Kidney (tissue), 14 donors: Measurements from ENCODE around the gene ZFAND3. TPM values are rescaled to one million over a fixed set of nuclear protein-coding genes. Genes with fewer than 3 reads are reported as not detected.

Experiments
- DNase-seq, 5 donors: peaks; one replicate each; pipeline ENCODE4 v3.0.0-alpha.2; 2013 to 2020
- FAIRE-seq: peaks from 2 replicates; lab custom pipeline; 2012; peaks lifted over from hg19 to GRCh38; lab: Jason Lieb, UNC
- H3K27ac ChIP-seq, 2 donors: one replicate each; pipeline ENCODE4 v1.7.0; 2013; ENCODE audit warnings: low read depth in 2 of 2, low read length in 2 of 2, inconsistent platforms in 1 of 2
- H3K27me3 ChIP-seq: one replicate; pipeline ENCODE4 v1.7.1; 2013; ENCODE audit warnings: low read length, inconsistent platforms; ENCODE audit not compliant: control insufficient read depth, insufficient read depth
- H3K36me3 ChIP-seq, 3 donors: one replicate each; pipeline versions ENCODE4 v1.7.0 to v1.7.1; 2013; ENCODE audit warnings: low read length in 3 of 3, control low read depth in 1 of 3, inconsistent platforms in 1 of 3; ENCODE audit not compliant: insufficient read depth in 3 of 3, control insufficient read depth in 2 of 3
- H3K4me1 ChIP-seq, 3 donors: one replicate each; pipeline versions ENCODE4 v1.7.0 to v1.7.1; 2013; ENCODE audit warnings: low read length in 3 of 3, inconsistent platforms in 1 of 3, low read depth in 1 of 3; ENCODE audit not compliant: control insufficient read depth in 2 of 3, insufficient read depth in 2 of 3
- H3K4me3 ChIP-seq, 3 donors: one replicate each; pipeline versions ENCODE4 v1.7.0 to v1.8.1; 2013; ENCODE audit warnings: low read length in 3 of 3, control low read depth in 1 of 3, inconsistent platforms in 1 of 3
- H3K9ac ChIP-seq, 3 donors: one replicate each; pipeline versions ENCODE4 v1.7.0 to v1.7.1; 2013; ENCODE audit warnings: low read length in 3 of 3, control low read depth in 1 of 3, inconsistent platforms in 1 of 3
- H3K9me3 ChIP-seq, 3 donors: one replicate each; pipeline versions ENCODE4 v1.7.0 to v1.7.1; 2013; ENCODE audit warnings: low read length in 3 of 3, control low read depth in 1 of 3, inconsistent platforms in 1 of 3; ENCODE audit not compliant: control insufficient read depth in 2 of 3, insufficient read depth in 1 of 3
- CTCF ChIP-seq: IDR thresholded peaks from 3 replicates; pipeline ENCODE4 v1.5.1; 2012; ENCODE audit warnings: mild to moderate bottlenecking, moderate library complexity, borderline replicate concordance; ENCODE audit not compliant: insufficient read depth; ENCODE audit errors: extremely low read depth
- intact Hi-C: fragments of 100-400 bp; cut with DNase I; formaldehyde crosslinking; loops from one replicate; pipeline ENCODE4 v1.11.1; 2022
- polyA plus RNA-seq: library from polyadenylated mRNA; stranded (reverse); fragments of 350-450 nt; fragmentation: Illumina TruSeq; extraction: RNeasy Lipid Tissue Mini Kit (QIAGEN cat#74804); gene quantifications from one replicate; pipeline ENCODE4 v1.2.3, GENCODE V29; 2014; ENCODE audit warnings: low read depth, low replicate concordance; ENCODE audit not compliant: insufficient read depth
- total RNA-seq: library from RNA; stranded (reverse); fragmentation: NEBNext Ultra II Directional; extraction: Animal tissue kit (Norgen Biotek cat#: 25700); gene quantifications from one replicate; pipeline ENCODE4 v1.2.1, GENCODE V29; 2021
- donor health status: control.
- donor health status: control.
- donor health status: control.
- donor health status: control.
- donor health status: control.
- donor health status: DM: yes; HTN: yes; CAD: no.
- donor health status: Normal renal cell carcinoma (clear cell type).

Gene ZFAND3
- total and polyA plus RNA-seq, 2 donors from 2014 or later, result 44.6 to 104 TPM

- Histone ChIP-seq H3K4me1 (no peaks in the 10 kb centered on the region), H3K4me3 (no peak overlapping the region), H3K27me3 (no peaks in the 10 kb centered on the region), H3K27ac (no peak overlapping the region), H3K9me3 (no peaks in the 10 kb centered on the region), H3K9ac (no peak overlapping the region), H3K36me3 (no peaks in the 10 kb centered on the region)
- intact Hi-C loops, result no loop called here
- TF ChIP-seq CTCF, result no peak
- no peak for FAIRE-seq
- no peak for DNase-seq
Measured at GRCh38 chr6:37897818-37898515, 78.4 kb downstream of the ZFAND3 start.

- FAIRE-seq (no peak), DNase-seq (no peak)
- no peak for TF ChIP-seq CTCF
- Histone ChIP-seq H3K27me3 (no peaks in the 10 kb centered on the region), H3K4me1 (no peaks in the 10 kb centered on the region), H3K9me3 (no peaks in the 10 kb centered on the region), H3K9ac (no peak overlapping the region), H3K36me3 (no peaks in the 10 kb centered on the region), H3K27ac (no peak overlapping the region), H3K4me3 (no peak overlapping the region)
- intact Hi-C loops, result no loop called here
Measured at GRCh38 chr6:37903351-37904340, 84.1 kb downstream of the ZFAND3 start.

GRCh38 chr6:37904590-37904989, 85.1 kb downstream of the ZFAND3 start:
- FAIRE-seq (no peak), DNase-seq (no peak)
- no peaks in the 10 kb centered on the region for H3K4me1 ChIP-seq
- no peaks in the 10 kb centered on the region for H3K9me3 ChIP-seq
- H3K27me3 ChIP-seq, result no peaks in the 10 kb centered on the region
- intact Hi-C loops, result no loop called here
- no peak overlapping the region for H3K27ac ChIP-seq
- H3K36me3 ChIP-seq, result no peaks in the 10 kb centered on the region
- H3K9ac ChIP-seq, result no peak overlapping the region
- no peak overlapping the region for H3K4me3 ChIP-seq
- no peak for TF ChIP-seq CTCF
